ENCODE results near the gene NSUN4.
"Not testable (repeated sequence)": the region's sequence is repeated elsewhere in the genome, so short reads cannot be mapped to it uniquely, and the experiment has no call there.

GRCh38 chr1:46328182-46328581 lies 12.4 kb upstream of the NSUN4 start:
- TF ChIP-seq CTCF, POLR2A, EP300, POLR2AphosphoS5 (IDR thresholded peaks at IDR 0.05): not testable (repeated sequence)
